ENCODE data around the gene ARHGAP6. TPM values are rescaled to one million over a fixed set of nuclear protein-coding genes. Genes with fewer than 3 reads are reported as not detected.

The ARHGAP6 gene
- total and polyA plus RNA-seq, 3 donors from 2014 or later: 4.8 to 11.8 (median 5.7) TPM

DNA sequence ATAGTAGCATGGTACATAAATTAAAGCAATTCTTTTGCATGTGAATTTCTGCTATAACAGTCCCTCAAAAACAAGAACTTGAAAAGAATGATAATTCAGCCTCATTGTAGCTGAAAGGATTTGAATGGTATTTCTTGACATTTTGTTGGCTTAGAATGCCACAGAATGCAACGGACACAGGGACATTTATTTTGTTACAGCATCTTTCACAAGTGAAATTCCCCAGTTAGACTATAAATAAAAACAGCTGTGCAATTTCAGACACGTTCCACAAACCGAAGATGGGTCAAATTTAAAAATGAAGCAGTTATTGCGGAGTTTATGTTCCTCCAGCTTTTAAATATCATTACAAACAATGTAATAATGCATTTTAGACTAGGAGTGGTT is 455.3 kb downstream of the ARHGAP6 start:
- Histone ChIP-seq H3K27ac (no peak overlapping the region), H3K36me3 (ENCODE audit: low read depth, missing control alignments) (no peaks in the 10 kb centered on the region), H3K4me3 (no peak overlapping the region), H3K9me3 (no peaks in the 10 kb centered on the region), H3K4me1 (no peaks in the 10 kb centered on the region), H3K27me3 (no peaks in the 10 kb centered on the region)
- TF ChIP-seq, protein P1, sequence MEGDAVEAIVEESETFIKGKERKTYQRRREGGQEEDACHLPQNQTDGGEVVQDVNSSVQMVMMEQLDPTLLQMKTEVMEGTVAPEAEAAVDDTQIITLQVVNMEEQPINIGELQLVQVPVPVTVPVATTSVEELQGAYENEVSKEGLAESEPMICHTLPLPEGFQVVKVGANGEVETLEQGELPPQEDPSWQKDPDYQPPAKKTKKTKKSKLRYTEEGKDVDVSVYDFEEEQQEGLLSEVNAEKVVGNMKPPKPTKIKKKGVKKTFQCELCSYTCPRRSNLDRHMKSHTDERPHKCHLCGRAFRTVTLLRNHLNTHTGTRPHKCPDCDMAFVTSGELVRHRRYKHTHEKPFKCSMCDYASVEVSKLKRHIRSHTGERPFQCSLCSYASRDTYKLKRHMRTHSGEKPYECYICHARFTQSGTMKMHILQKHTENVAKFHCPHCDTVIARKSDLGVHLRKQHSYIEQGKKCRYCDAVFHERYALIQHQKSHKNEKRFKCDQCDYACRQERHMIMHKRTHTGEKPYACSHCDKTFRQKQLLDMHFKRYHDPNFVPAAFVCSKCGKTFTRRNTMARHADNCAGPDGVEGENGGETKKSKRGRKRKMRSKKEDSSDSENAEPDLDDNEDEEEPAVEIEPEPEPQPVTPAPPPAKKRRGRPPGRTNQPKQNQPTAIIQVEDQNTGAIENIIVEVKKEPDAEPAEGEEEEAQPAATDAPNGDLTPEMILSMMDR (IDR thresholded peaks at IDR 0.05): no peak
- TF ChIP-seq POLR2A (IDR thresholded peaks at IDR 0.05): no peak
- DNase-seq: no peak
- 40 to 61% methylated on average over 4 of the region's 4 CpGs for WGBS, 2 donors
- intact Hi-C loops (cut with DNase I; ENCODE audit: low total_unique reads): no loop called here

DNA sequence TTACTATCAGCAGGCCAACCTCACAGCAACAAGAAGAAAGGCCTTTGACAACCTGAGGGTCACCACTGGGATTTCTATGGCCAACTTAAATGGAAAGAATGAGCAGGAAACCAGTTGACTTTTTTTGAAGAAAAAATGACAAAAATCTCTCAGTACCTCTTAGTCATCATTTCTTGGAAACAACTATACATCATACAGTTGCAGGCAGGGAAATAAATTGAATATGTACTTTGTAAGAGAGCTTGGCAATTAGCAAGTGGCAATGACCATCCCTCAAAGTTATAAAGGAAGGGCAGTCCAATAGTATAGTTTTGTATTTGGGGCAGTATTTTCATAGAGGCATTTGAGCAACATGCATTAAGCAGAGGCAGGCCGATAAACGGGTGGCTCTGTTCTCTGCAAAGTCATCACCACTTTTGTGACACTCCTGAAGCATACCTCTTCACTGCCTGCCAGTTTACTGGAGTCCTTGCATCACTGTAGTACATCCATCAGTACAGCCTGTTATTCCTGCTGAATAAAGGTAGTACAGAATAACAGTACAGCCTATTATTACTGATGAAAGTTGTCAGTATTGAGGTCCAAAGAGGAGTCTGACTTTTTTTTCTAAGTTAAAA is 455.8 kb downstream of the ARHGAP6 start:
- no peaks in the 10 kb centered on the region for H3K36me3 ChIP-seq (ENCODE audit: low read depth, missing control alignments)

DNA sequence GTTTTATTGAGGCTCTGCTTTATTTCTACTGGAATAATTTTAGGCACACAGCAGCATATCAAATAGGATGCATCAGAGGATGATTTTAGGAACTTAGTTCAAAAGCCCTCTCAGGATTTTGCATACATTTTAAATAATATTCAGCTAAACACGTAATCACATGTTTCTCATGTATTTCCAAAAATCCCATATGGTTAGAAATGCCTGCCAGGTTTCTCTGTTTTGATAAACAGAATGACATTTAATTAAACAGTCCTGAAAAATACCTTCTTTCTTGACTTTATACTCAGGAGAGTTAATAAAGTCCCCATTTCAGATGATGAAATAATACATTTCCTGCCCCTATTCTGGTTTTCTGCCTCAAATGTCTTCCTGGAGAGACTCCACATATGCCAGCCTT is 459.0 kb downstream of the ARHGAP6 start:
- Histone ChIP-seq H3K4me1 (no peaks in the 10 kb centered on the region), H3K27ac (no peak overlapping the region), H3K36me3 (ENCODE audit: low read depth, missing control alignments) (no peaks in the 10 kb centered on the region), H3K27me3 (no peaks in the 10 kb centered on the region), H3K4me3 (no peak overlapping the region), H3K9me3 (no peaks in the 10 kb centered on the region)
- intact Hi-C loops (cut with DNase I; ENCODE audit: low total_unique reads): no loop called here
- no peak for TF ChIP-seq POLR2A (IDR thresholded peaks at IDR 0.05)
- TF ChIP-seq, protein P1 (IDR thresholded peaks at IDR 0.05): no peak
- WGBS, 2 donors: 94 to 100% methylated on average over 1 of the region's 1 CpG
- no peak for DNase-seq

More for the DNA sequence above, 455.8 kb downstream of the ARHGAP6 start:
- 45 to 83% methylated on average over 2 of the region's 2 CpGs for WGBS, 2 donors
- no peak overlapping the region for H3K27ac ChIP-seq
- no peaks in the 10 kb centered on the region for H3K27me3 ChIP-seq
- intact Hi-C loops (cut with DNase I; ENCODE audit: low total_unique reads): no loop called here
- H3K9me3 ChIP-seq: no peaks in the 10 kb centered on the region
- no peak for DNase-seq
- H3K4me3 ChIP-seq: no peak overlapping the region
- no peak for TF ChIP-seq POLR2A (IDR thresholded peaks at IDR 0.05)
- TF ChIP-seq, protein P1 (IDR thresholded peaks at IDR 0.05): no peak
- no peaks in the 10 kb centered on the region for H3K4me1 ChIP-seq

DNA sequence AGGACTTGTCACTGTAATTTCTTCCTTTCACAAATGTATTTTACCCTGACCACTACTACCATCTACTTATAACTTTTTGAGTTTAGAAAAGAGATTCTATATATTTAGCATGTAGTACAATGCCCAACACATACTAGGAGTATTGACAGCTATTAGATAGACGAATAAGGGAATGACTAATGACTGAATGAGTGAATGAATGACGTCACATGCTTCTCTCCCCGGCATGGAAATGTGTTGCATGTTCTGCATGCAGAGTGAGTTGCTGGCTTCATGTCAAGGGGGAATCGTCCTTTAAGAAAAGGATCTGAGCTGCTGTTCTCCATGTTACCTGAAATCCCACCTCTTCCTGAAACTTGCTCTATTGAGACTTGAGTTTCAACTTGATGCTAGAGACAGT is 459.9 kb downstream of the ARHGAP6 start:
- intact Hi-C loops (cut with DNase I; ENCODE audit: low total_unique reads): no loop called here
- no peak overlapping the region for H3K4me3 ChIP-seq
- no peaks in the 10 kb centered on the region for H3K36me3 ChIP-seq (ENCODE audit: low read depth, missing control alignments)
- H3K4me1 ChIP-seq: no peaks in the 10 kb centered on the region
- no peak overlapping the region for H3K27ac ChIP-seq
- H3K27me3 ChIP-seq: no peaks in the 10 kb centered on the region
- no peak for DNase-seq
- TF ChIP-seq, protein P1 (IDR thresholded peaks at IDR 0.05): no peak
- no peak for TF ChIP-seq POLR2A (IDR thresholded peaks at IDR 0.05)
- WGBS, 2 donors: 84 to 93% methylated on average over 4 of the region's 4 CpGs
- no peaks in the 10 kb centered on the region for H3K9me3 ChIP-seq

DNA sequence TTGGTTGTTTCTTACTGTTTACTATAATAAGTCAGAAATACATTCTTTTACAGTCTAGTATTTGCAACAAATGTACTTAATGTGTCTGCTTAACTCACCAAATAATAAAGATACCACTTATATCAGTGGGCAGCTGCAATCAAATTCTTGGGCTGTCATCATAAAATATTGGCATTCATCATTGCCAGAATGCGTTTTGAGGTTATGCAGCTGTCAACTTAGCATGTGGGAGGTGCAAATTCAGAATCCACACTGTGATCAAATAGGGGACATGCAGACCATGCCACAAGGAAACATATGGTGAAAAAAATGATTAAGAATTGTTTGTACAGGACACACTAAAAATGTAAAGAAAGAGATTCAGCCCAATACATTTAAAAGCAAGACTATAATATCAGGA is 468.0 kb downstream of the ARHGAP6 start:
- Histone ChIP-seq H3K9me3 (no peaks in the 10 kb centered on the region), H3K27me3 (no peaks in the 10 kb centered on the region), H3K36me3 (ENCODE audit: low read depth, missing control alignments) (no peaks in the 10 kb centered on the region), H3K27ac (no peak overlapping the region), H3K4me3 (no peak overlapping the region), H3K4me1 (no peaks in the 10 kb centered on the region)
- WGBS, 2 donors: 50 to 75% methylated on average over 1 of the region's 1 CpG
- intact Hi-C loops (cut with DNase I; ENCODE audit: low total_unique reads): no loop called here
- TF ChIP-seq POLR2A (IDR thresholded peaks at IDR 0.05): no peak
- TF ChIP-seq, protein P1 (IDR thresholded peaks at IDR 0.05): no peak
- no peak for DNase-seq
